ENCODE measurements around the gene RBM10.

Gene RBM10

GRCh38 chrX:47193475-47194193 is 48.6 kb downstream of the RBM10 start, which contains the start of gene UBA1:
Gene UBA1 (plus strand): TSS chrX:47193829. CDS start chrX:47198803, 4,974 bp downstream.
- no peaks in the 10 kb centered on the region for H4K20me1 ChIP-seq (ENCODE audit: insufficient read depth, low read length)
- H3K79me2 ChIP-seq (ENCODE audit: low read length) = peaks cover 58% of the 10 kb centered on the region
- no peaks in the 10 kb centered on the region for H3K9me3 ChIP-seq (replicated peaks; ENCODE audit: insufficient read depth, low read length)
- DNase-seq = peak; percentile 91
- peak within 1 kb of the TSS; percentile 52 for H2AFZ ChIP-seq (ENCODE audit: low read length)
- peaks cover 20% of the 10 kb centered on the region; the same call in 1 of the 2 replicates for H3F3A ChIP-seq (ENCODE audit: insufficient read depth, low read length)
- H3K9me2 ChIP-seq (replicated peaks; ENCODE audit: insufficient read depth, low read length) = no peaks in the 10 kb centered on the region
- H3K9ac ChIP-seq (ENCODE audit: low read length) = peak within 1 kb of the TSS; percentile 96
- H3K4me1 ChIP-seq (ENCODE audit: low read length) = peaks cover 14% of the 10 kb centered on the region; the same call in 1 of the 2 replicates
- H3K4me2 ChIP-seq (ENCODE audit: low read depth, low read length) = peak within 1 kb of the TSS; percentile 87
- no peaks in the 10 kb centered on the region for H3K27me3 ChIP-seq (replicated peaks; ENCODE audit: insufficient read depth, low read length)
- peak; percentile 67 for TF ChIP-seq CTCF (IDR thresholded peaks at IDR 0.05; ENCODE audit: low read length)
- TF ChIP-seq EZH2 (optimal IDR thresholded peaks at IDR 0.05; ENCODE audit: low read depth, low read length) = no peak
- TF ChIP-seq EZH2phosphoT487 (IDR thresholded peaks at IDR 0.05; ENCODE audit: low read length) = no peak
- H3K27ac ChIP-seq (ENCODE audit: low read length) = peak within 1 kb of the TSS; percentile 57; the same call in 1 of the 2 replicates
- H3K4me3 ChIP-seq (ENCODE audit: low read length) = peak within 1 kb of the TSS; percentile 86
- H3K36me3 ChIP-seq (replicated peaks; ENCODE audit: insufficient read depth, low read length) = no peaks in the 10 kb centered on the region

GRCh38 chrX:47194194-47194787 is 49.3 kb downstream of the RBM10 start:
- H3K4me1 ChIP-seq (ENCODE audit: low read length) = peaks cover 14% of the 10 kb centered on the region; the same call in 1 of the 2 replicates
- TF ChIP-seq EZH2 (optimal IDR thresholded peaks at IDR 0.05; ENCODE audit: low read depth, low read length) (no peak), EZH2phosphoT487 (IDR thresholded peaks at IDR 0.05; ENCODE audit: low read length) (no peak), CTCF (IDR thresholded peaks at IDR 0.05; ENCODE audit: low read length) (no peak)

GRCh38 chrX:47196098-47196497 is 51.1 kb downstream of the RBM10 start:
- H3K4me3 ChIP-seq (ENCODE audit: low read length) = no peak overlapping the region
- TF ChIP-seq EZH2 (optimal IDR thresholded peaks at IDR 0.05; ENCODE audit: low read depth, low read length) (no peak), CTCF (IDR thresholded peaks at IDR 0.05; ENCODE audit: low read length) (no peak), EZH2phosphoT487 (IDR thresholded peaks at IDR 0.05; ENCODE audit: low read length) (no peak)
- no peak overlapping the region for H2AFZ ChIP-seq (ENCODE audit: low read length)
- H3K9ac ChIP-seq (ENCODE audit: low read length) = no peak overlapping the region
- H3K27ac ChIP-seq (ENCODE audit: low read length) = no peak overlapping the region
- peak overlapping the region; percentile 18; the same call in 1 of the 2 replicates for H3K4me2 ChIP-seq (ENCODE audit: low read depth, low read length)
- DNase-seq = no peak
- H3K4me1 ChIP-seq (ENCODE audit: low read length) = peaks cover 14% of the 10 kb centered on the region; the same call in 1 of the 2 replicates
- H3K9me2 ChIP-seq (replicated peaks; ENCODE audit: insufficient read depth, low read length) = no peaks in the 10 kb centered on the region
- H3F3A ChIP-seq (ENCODE audit: insufficient read depth, low read length) = peaks cover 20% of the 10 kb centered on the region; the same call in 1 of the 2 replicates
- no peaks in the 10 kb centered on the region for H3K36me3 ChIP-seq (replicated peaks; ENCODE audit: insufficient read depth, low read length)
- no peaks in the 10 kb centered on the region for H3K27me3 ChIP-seq (replicated peaks; ENCODE audit: insufficient read depth, low read length)
- H3K79me2 ChIP-seq (ENCODE audit: low read length) = peaks cover 71% of the 10 kb centered on the region
- H3K9me3 ChIP-seq (replicated peaks; ENCODE audit: insufficient read depth, low read length) = no peaks in the 10 kb centered on the region
- no peaks in the 10 kb centered on the region for H4K20me1 ChIP-seq (ENCODE audit: insufficient read depth, low read length)

More at GRCh38 chrX:47194194-47194787, 49.3 kb downstream of the RBM10 start:
- Histone ChIP-seq H3K9me2 (replicated peaks; ENCODE audit: insufficient read depth, low read length) (no peaks in the 10 kb centered on the region), H3K79me2 (ENCODE audit: low read length) (peaks cover 61% of the 10 kb centered on the region), H2AFZ (ENCODE audit: low read length) (peak overlapping the region; percentile 52), H3K9ac (ENCODE audit: low read length) (peak overlapping the region; percentile 96), H3F3A (ENCODE audit: insufficient read depth, low read length) (peaks cover 20% of the 10 kb centered on the region; the same call in 1 of the 2 replicates), H3K9me3 (replicated peaks; ENCODE audit: insufficient read depth, low read length) (no peaks in the 10 kb centered on the region), H3K27me3 (replicated peaks; ENCODE audit: insufficient read depth, low read length) (no peaks in the 10 kb centered on the region), H3K4me3 (ENCODE audit: low read length) (peak overlapping the region; percentile 86), H4K20me1 (ENCODE audit: insufficient read depth, low read length) (no peaks in the 10 kb centered on the region), H3K36me3 (replicated peaks; ENCODE audit: insufficient read depth, low read length) (no peaks in the 10 kb centered on the region), H3K4me2 (ENCODE audit: low read depth, low read length) (peak overlapping the region; percentile 87), H3K27ac (ENCODE audit: low read length) (peak overlapping the region; percentile 57; the same call in 1 of the 2 replicates)
- DNase-seq = no peak

Data from MM.1S (cell line).